Measurements from ENCODE around the gene LRTM2. TPM values are rescaled to one million over a fixed set of nuclear protein-coding genes. Genes with fewer than 3 reads are reported as not detected.

Gene LRTM2
- total and polyA plus RNA-seq, 9 of the 15 experiments (the other 6 are each of a cell fraction or from before 2014, with no cell fraction given) = 0.09 TPM; not detected in 8

- DNase-seq (ENCODE audit: extremely low read depth in 1 of 4, low spot score in 3 of 4) = no peak
- Histone ChIP-seq H3K9ac (ENCODE audit: insufficient read depth in 1 of 2, low read depth in 2 of 2, low read length in 2 of 2) (no peak overlapping the region), H4K20me1 (replicated peaks; ENCODE audit: control insufficient read depth, insufficient read depth, low read length) (peaks cover 6% of the 10 kb centered on the region), H3K79me2 (ENCODE audit: control insufficient read depth, insufficient read depth, low read length) (peaks cover 21% of the 10 kb centered on the region; the same call in 2 of the 3 replicates), H3K4me2 (ENCODE audit: insufficient read depth, low read length) (no peak overlapping the region), H3K4me3 (no peak overlapping the region), H2AFZ (ENCODE audit: low read depth, low read length) (no peak overlapping the region), H3K27ac (ENCODE audit: extremely low read depth, low read depth, low read length) (no peak overlapping the region), H3K27me3 (ENCODE audit: control insufficient read depth in 2 of 2, insufficient read depth in 2 of 2, low read length in 2 of 2) (no peaks in the 10 kb centered on the region), H3K9me3 (replicated peaks; ENCODE audit: control insufficient read depth, insufficient read depth, low read depth, low read length) (no peaks in the 10 kb centered on the region), H3K9me1 (ENCODE audit: control insufficient read depth, insufficient read depth, low read length) (peaks cover 3% of the 10 kb centered on the region), H3K4me1 (replicated peaks in 1 of 2; ENCODE audit: control insufficient read depth in 2 of 2, insufficient read depth in 2 of 2, low read length in 2 of 2) (peaks cover 0 to 4% of the 10 kb centered on the region in 2 experiments; a peak in 2 of 5 replicates), H3K36me3 (ENCODE audit: control insufficient read depth, insufficient read depth, low read length) (peaks cover 81% of the 10 kb centered on the region)
- 87% methylated on average over 4 of the region's 4 CpGs for WGBS (ENCODE audit: insufficient coverage, low coverage, missing lambda C conversion rate)
- in situ Hi-C loops (cut with MboI) = no loop called here
- ATAC-seq = no peak
- CTCF ChIA-PET (ENCODE audit: low intra/inter-chr PET ratio) = no interaction called here
- TF ChIP-seq SUPT5H (IDR thresholded peaks at IDR 0.05) (no peak), RCOR1 (IDR thresholded peaks at IDR 0.05; ENCODE audit: borderline replicate concordance in 1 of 2, low read depth in 2 of 2, low read length in 2 of 2) (no peak), PRMT5 (CRISPR knock-in tag; IDR thresholded peaks at IDR 0.05) (no peak), TCF15 (CRISPR knock-in tag; IDR thresholded peaks at IDR 0.05) (no peak), ETS2 (tag; IDR thresholded peaks at IDR 0.05; ENCODE audit: borderline replicate concordance, poor library complexity, severe bottlenecking) (no peak), BRD4 (IDR thresholded peaks at IDR 0.05) (no peak), SAFB2 (IDR thresholded peaks at IDR 0.05; ENCODE audit: borderline replicate concordance, low read depth, low read length, severe bottlenecking) (no peak), PATZ1 (CRISPR knock-in tag; IDR thresholded peaks at IDR 0.05; ENCODE audit: borderline replicate concordance) (no peak), SMARCE1 (IDR thresholded peaks at IDR 0.05) (no peak), ZNF354B (CRISPR knock-in tag; IDR thresholded peaks at IDR 0.05) (no peak), TGIF2 (CRISPR knock-in tag; IDR thresholded peaks at IDR 0.05) (no peak), DDX20 (tag; IDR thresholded peaks at IDR 0.05; ENCODE audit: low read depth) (no peak), DMBX1 (CRISPR knock-in tag; IDR thresholded peaks at IDR 0.05; ENCODE audit: borderline replicate concordance) (no peak), HDAC8 (tag; IDR thresholded peaks at IDR 0.05) (no peak), TAL1 (IDR thresholded peaks at IDR 0.05) (no peak), KLF10 (CRISPR knock-in tag; IDR thresholded peaks at IDR 0.05) (no peak), ARNT (IDR thresholded peaks at IDR 0.05) (no peak), KLF13 (tag; IDR thresholded peaks at IDR 0.05; ENCODE audit: borderline replicate concordance, low read depth) (no peak), SP1 (CRISPR knock-in tag; IDR thresholded peaks at IDR 0.05) (no peak), SREBF2 (CRISPR knock-in tag; IDR thresholded peaks at IDR 0.05) (no peak)
- FAIRE-seq = no peak
- intact Hi-C loops (cut with micrococcal nuclease) = no loop called here
- POLR2A ChIA-PET = no interaction called here
- BruUV-seq (replicated peaks) = no TSS peak
Measured at GRCh38 chr12:1778911-1779310, 41.5 kb upstream of the LRTM2 start.

Data from K562 (cell line).